GM23248 (cell line): ENCODE results near the gene BCO2. TPM values are rescaled to one million over a fixed set of nuclear protein-coding genes. Genes with fewer than 3 reads are reported as not detected.

Experiments
- DNase-seq: peaks from one replicate; pipeline ENCODE4 v3.0.0-alpha.2; 2015
- H2AFZ ChIP-seq: fragments of 200-600 bp; sonication (generic); 2 replicates; pipeline ENCODE4 v1.6.1; 2016; ENCODE audit warnings: antibody characterized with exemption
- H3F3A ChIP-seq: fragments of 200-600 bp; sonication (generic); 2 replicates; pipeline ENCODE4 v1.6.1; 2016; ENCODE audit warnings: mild to moderate bottlenecking, antibody characterized with exemption, mixed run types; ENCODE audit not compliant: insufficient read depth
- H3K27ac ChIP-seq: fragments of 200-600 bp; sonication (generic); 2 replicates; pipeline ENCODE4 v1.5.1; 2016; ENCODE audit warnings: mild to moderate bottlenecking
- H3K27me3 ChIP-seq: fragments of 200-600 bp; sonication (generic); replicated peaks from 2 replicates; pipeline ENCODE4 v1.6.1; 2016; ENCODE audit warnings: mild to moderate bottlenecking; ENCODE audit not compliant: insufficient read depth
- H3K36me3 ChIP-seq: fragments of 200-600 bp; sonication (generic); 2 replicates; pipeline ENCODE4 v1.6.1; 2016; ENCODE audit warnings: low read depth, mild to moderate bottlenecking
- H3K4me1 ChIP-seq: fragments of 200-600 bp; sonication (generic); 2 replicates; pipeline ENCODE4 v1.6.1; 2016; ENCODE audit warnings: mild to moderate bottlenecking; ENCODE audit not compliant: insufficient read depth
- H3K4me2 ChIP-seq: fragments of 200-600 bp; sonication (generic); one replicate; pipeline ENCODE4 v1.6.1; 2016; ENCODE audit warnings: mild to moderate bottlenecking; ENCODE audit not compliant: unreplicated experiment
- H3K4me3 ChIP-seq: fragments of 200-600 bp; sonication (generic); 2 replicates; pipeline ENCODE4 v1.5.1; 2016; ENCODE audit warnings: mild to moderate bottlenecking
- H3K79me2 ChIP-seq: fragments of 200-600 bp; sonication (generic); 2 replicates; pipeline ENCODE4 v1.6.1; 2016; ENCODE audit warnings: mild to moderate bottlenecking; ENCODE audit not compliant: insufficient read depth
- H3K9ac ChIP-seq: fragments of 200-600 bp; sonication (generic); 2 replicates; pipeline ENCODE4 v1.6.1; 2016; ENCODE audit warnings: mild to moderate bottlenecking
- H3K9me2 ChIP-seq: fragments of 200-600 bp; sonication (generic); 2 replicates; pipeline ENCODE4 v1.6.1; 2016; ENCODE audit warnings: mixed run types, mild to moderate bottlenecking, moderate library complexity; ENCODE audit not compliant: insufficient read depth
- H3K9me3 ChIP-seq: fragments of 200-600 bp; sonication (generic); one replicate; pipeline ENCODE4 v1.6.1; 2017; ENCODE audit warnings: low read depth
- H4K20me1 ChIP-seq: fragments of 200-600 bp; sonication (generic); 2 replicates; pipeline ENCODE4 v1.6.0; 2016; ENCODE audit not compliant: insufficient read depth
- EZH2 ChIP-seq: fragments of 200-600 bp; sonication (generic); IDR thresholded peaks from 2 replicates; pipeline ENCODE4 v1.6.1; 2018; ENCODE audit warnings: antibody characterized with exemption, mild to moderate bottlenecking; ENCODE audit not compliant: insufficient read depth, poor library complexity, severe bottlenecking
- EZH2phosphoT487 ChIP-seq: fragments of 200-600 bp; sonication (generic); IDR thresholded peaks from 2 replicates; pipeline ENCODE4 v1.6.1; 2018; ENCODE audit warnings: antibody characterized with exemption, moderate library complexity, mild to moderate bottlenecking, low read depth; ENCODE audit not compliant: insufficient read depth
- WGBS, 2 experiments: methylation state at CpG; one replicate each; pipeline ENCODE4 v1.1.6; 2015 to 2017; ENCODE audit warnings: low lambda C conversion rate in 2 of 2, low coverage in 1 of 2; ENCODE audit errors: missing lambda C conversion rate in 2 of 2; 5-methylcytosine and 5-hydroxymethylcytosine counted together
- in situ Hi-C: fragments of 300-500 bp; cut with MboI; formaldehyde crosslinking; loops from 2 replicates; pipeline ENCODE4 v1.15.0; 2020
- polyA plus RNA-seq: library from polyadenylated mRNA; unstranded; fragments of >200 nt; fragmentation: Nextera tagmentation; extraction: Ambion mirVana; gene quantifications from 2 replicates; pipeline ENCODE4 v1.2.1, GENCODE V29; 2016
- total RNA-seq: library from RNA; depleted of rRNA; stranded (reverse); fragments of >200 nt; shearing (Covaris generic); gene quantifications from 2 replicates; pipeline ENCODE4 v1.2.3, GENCODE V29; 2014; rRNA removed

The BCO2 gene
- total RNA-seq (not detected in 2 replicates), polyA plus RNA-seq (0.25 and 0.83 TPM in 2 replicates)

- Histone ChIP-seq H3K79me2 (no peaks in the 10 kb centered on the region), H3F3A (peaks cover 8% of the 10 kb centered on the region; the same call in 1 of the 2 replicates), H3K36me3 (no peaks in the 10 kb centered on the region), H3K4me1 (peaks cover 28% of the 10 kb centered on the region), H3K9me2 (no peaks in the 10 kb centered on the region), H3K4me2 (peak within 1 kb of the TSS; percentile 84), H3K27ac (peak within 1 kb of the TSS; percentile 30; the same call in 1 of the 2 replicates), H2AFZ (peak within 1 kb of the TSS; percentile 65), H3K4me3 (peak within 1 kb of the TSS; percentile 65), H3K9ac (peak within 1 kb of the TSS; percentile 71), H4K20me1 (no peaks in the 10 kb centered on the region), H3K9me3 (no peaks in the 10 kb centered on the region), H3K27me3 (no peaks in the 10 kb centered on the region)
- DNase-seq = peak; percentile 87
- in situ Hi-C loops = no loop called here
- 3 to 4% methylated on average over 11 of the region's 11 CpGs for WGBS, 2 experiments
- TF ChIP-seq EZH2 (no peak), EZH2phosphoT487 (no peak)
These were observed at the start of gene BCO2 for GRCh38 chr11:112174789-112175598. TSS of gene BCO2 (plus strand) at chr11:112175512. CDS start at chr11:112175602, 90 bp downstream.

GRCh38 chr11:112127056-112127455 is 48.3 kb upstream of the BCO2 start:
- H3K4me1 ChIP-seq = peaks cover 10% of the 10 kb centered on the region
- H3F3A ChIP-seq = peaks cover 9% of the 10 kb centered on the region; the same call in 1 of the 2 replicates
- H3K36me3 ChIP-seq = no peaks in the 10 kb centered on the region
- no peak overlapping the region for H3K9ac ChIP-seq
- no peak overlapping the region for H3K4me3 ChIP-seq
- no peak overlapping the region for H3K27ac ChIP-seq
- DNase-seq = no peak
- TF ChIP-seq EZH2 = no peak
- H4K20me1 ChIP-seq = no peaks in the 10 kb centered on the region
- H3K27me3 ChIP-seq = no peaks in the 10 kb centered on the region
- no peaks in the 10 kb centered on the region for H3K9me3 ChIP-seq
- H3K79me2 ChIP-seq = no peaks in the 10 kb centered on the region
- no peak overlapping the region for H3K4me2 ChIP-seq
- no peak overlapping the region for H2AFZ ChIP-seq
- 98 to 100% methylated on average over 2 of the region's 2 CpGs for WGBS, 2 experiments
- in situ Hi-C loops = no loop called here
- no peaks in the 10 kb centered on the region for H3K9me2 ChIP-seq

- no peaks in the 10 kb centered on the region for H3K9me2 ChIP-seq
- H3K9ac ChIP-seq = no peak overlapping the region
- no peak overlapping the region for H2AFZ ChIP-seq
- WGBS, 2 experiments = 33 to 34% methylated on average over 3 of the region's 3 CpGs
- peaks cover 10% of the 10 kb centered on the region for H3K4me1 ChIP-seq
- DNase-seq = peak; percentile 92
- no peak overlapping the region for H3K4me2 ChIP-seq
- H4K20me1 ChIP-seq = no peaks in the 10 kb centered on the region
- no peaks in the 10 kb centered on the region for H3K9me3 ChIP-seq
- TF ChIP-seq EZH2 (no peak), EZH2phosphoT487 (no peak)
- H3K4me3 ChIP-seq = no peak overlapping the region
- no peak overlapping the region for H3K27ac ChIP-seq
- H3K27me3 ChIP-seq = no peaks in the 10 kb centered on the region
- peaks cover 9% of the 10 kb centered on the region; the same call in 1 of the 2 replicates for H3F3A ChIP-seq
- no peaks in the 10 kb centered on the region for H3K36me3 ChIP-seq
- in situ Hi-C loops = no loop called here
- H3K79me2 ChIP-seq = no peaks in the 10 kb centered on the region
These were observed 46.7 kb upstream of the BCO2 start for GRCh38 chr11:112128483-112129121.

GRCh38 chr11:112129656-112130055 is 45.7 kb upstream of the BCO2 start:
- H3K27me3 ChIP-seq = no peaks in the 10 kb centered on the region
- no peak overlapping the region for H3K4me3 ChIP-seq
- H2AFZ ChIP-seq = no peak overlapping the region
- TF ChIP-seq EZH2phosphoT487 (no peak), EZH2 (no peak)
- no peaks in the 10 kb centered on the region for H3K9me3 ChIP-seq
- H3K27ac ChIP-seq = no peak overlapping the region
- H3K4me2 ChIP-seq = no peak overlapping the region
- WGBS, 2 experiments = 82 to 86% methylated on average over 5 of the region's 5 CpGs
- H3K9ac ChIP-seq = no peak overlapping the region
- peaks cover 10% of the 10 kb centered on the region for H3K4me1 ChIP-seq
- no peaks in the 10 kb centered on the region for H4K20me1 ChIP-seq
- no peaks in the 10 kb centered on the region for H3K9me2 ChIP-seq
- H3F3A ChIP-seq = peaks cover 9% of the 10 kb centered on the region; the same call in 1 of the 2 replicates
- in situ Hi-C loops = no loop called here
- no peaks in the 10 kb centered on the region for H3K36me3 ChIP-seq
- H3K79me2 ChIP-seq = no peaks in the 10 kb centered on the region
- DNase-seq = no peak
